HG03139 (cell line): ENCODE measurements around the gene NEDD9.

Source experiments
- ATAC-seq: cut with Tn5 transposase; IDR thresholded peaks from one replicate; pipeline ENCODE4 v1.9.1; 2021; ENCODE audit not compliant: unreplicated experiment

The NEDD9 gene

DNA sequence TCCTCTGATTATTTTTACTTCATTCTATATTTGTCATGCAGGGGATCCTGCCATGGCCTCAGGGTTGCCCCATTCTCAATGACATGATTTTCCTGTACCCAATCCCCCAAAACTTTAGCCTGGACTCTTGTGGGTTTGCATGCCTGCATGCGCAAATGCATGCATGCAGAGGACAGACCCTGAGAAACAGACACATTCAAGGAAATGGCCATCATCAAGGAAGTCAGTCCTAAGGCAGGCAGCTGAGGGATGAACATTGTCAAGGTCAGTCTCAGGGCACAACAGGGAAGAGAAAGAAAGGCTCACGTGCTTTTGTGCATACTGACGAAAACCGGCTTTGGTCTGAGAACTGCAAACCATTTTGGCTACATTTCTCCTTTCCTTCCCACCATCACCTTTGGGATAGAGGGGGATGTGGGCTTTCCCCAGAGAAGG lies 13.1 kb downstream of the NEDD9 start:
- ATAC-seq, result no peak

DNA sequence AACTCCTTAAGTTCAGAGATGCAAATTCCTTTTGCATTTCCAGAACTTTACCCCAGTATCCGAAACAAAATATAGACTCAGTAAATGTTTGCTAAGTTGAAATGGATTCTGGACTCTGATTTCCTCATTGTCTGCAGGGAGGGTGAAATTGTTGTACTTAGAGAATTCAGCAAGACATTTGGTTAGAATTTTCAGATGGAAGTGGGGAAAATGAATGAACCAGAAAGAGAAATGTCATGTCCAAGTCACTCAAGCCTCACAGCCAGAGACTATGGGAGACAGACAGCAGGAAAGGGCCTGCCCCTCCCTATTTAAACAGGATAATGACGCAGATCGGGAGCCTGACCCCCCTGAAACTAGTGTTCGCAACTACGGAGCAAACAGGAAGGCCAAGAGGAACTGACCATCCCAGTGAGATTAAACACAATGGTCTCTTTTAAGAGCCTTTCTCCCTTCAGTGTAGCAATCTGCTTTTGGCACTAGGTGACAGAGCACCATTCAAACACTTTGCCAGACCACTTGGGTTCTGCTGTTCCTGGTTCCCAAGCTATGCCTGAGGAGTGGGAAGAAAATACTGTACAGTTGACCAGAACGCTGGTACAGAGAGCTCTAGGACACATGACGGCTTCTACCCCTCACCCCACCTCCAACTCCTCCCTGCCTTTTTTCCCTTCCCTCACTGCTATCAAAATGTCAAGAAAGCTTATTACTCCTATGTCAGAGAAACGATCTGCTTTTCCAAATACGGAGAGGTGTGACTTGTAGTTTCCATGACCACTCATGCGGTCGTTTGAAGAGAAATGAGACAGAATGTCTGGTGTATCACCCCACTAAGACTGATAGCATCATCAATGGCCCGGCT lies 13.7 kb downstream of the NEDD9 start:
- no peak for ATAC-seq

DNA sequence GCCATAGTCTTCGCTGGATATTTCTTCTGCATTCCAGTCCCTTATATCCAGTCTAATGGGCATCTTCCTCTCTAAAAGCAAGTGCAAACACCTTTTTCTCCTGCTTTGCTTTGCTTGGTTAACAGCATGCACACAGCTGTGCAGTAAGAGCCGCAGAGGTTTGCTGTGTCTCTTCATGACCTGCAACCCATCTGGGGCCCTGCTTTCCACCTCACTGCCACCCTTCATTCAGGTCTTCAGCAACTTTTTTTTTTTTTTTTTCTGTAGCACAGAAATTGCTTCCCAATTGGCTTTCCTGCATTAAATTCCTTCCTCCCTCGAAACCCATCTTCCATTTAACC lies 14.4 kb downstream of the NEDD9 start:
- no peak for ATAC-seq

GRCh38 chr6:11217360-11218101 lies 14.9 kb downstream of the NEDD9 start:
- ATAC-seq, result no peak

DNA sequence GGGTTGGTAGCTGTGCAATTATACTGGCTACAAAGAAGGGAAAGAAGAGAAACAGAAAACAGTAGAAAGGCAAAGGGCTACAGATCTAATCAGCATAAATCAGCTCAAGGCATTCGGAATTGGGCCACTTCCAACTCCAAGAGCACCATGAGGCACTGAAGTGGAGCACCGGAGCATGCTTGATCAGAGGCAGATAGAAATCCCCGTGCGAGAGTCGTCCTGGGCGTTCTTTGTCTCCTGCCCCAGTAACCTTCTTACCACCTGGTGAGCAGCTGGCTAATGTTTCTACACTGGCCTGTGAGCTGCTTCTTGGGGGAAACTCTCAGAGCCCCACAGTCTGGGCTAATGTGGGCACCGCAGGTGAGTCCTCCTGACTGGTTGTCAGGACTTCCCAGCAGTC lies 16.7 kb downstream of the NEDD9 start:
- no peak for ATAC-seq

GRCh38 chr6:11214901-11215300 lies 17.6 kb downstream of the NEDD9 start:
- no peak for ATAC-seq

DNA sequence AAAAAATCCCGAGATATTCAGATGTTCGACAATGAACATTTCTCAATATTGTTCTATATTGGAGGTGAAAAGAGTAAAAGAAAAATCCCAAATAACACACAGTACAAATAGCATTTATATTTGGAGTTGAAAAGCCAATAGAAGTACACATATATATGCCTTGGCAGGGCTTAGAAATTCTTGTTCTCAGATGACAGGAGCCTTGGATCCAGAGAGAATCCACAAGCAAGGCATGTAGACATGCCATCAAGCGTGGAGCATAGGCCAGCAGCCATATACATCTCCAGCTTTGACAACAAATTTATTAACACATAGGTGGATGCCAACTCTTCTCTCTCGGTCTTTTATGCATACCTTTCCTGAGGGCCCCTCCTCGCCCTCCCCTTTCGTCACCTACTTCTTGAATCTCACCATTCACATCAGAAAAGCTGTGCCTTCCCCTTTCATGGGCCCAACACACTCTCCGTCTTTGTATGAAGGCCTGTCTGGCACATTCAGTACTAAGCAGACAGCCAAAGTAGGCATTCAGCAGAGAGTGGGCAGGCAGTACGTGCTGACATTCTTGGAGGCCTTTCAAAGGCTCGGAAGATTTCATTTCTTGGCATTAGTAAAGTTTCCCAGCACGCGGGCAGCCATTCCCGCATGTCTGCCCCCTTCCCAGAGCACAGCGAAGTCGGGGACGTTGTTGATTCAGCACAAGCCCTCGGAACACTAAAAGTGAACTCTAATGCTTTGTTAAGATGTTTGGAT lies 18.2 kb downstream of the NEDD9 start:
- no peak for ATAC-seq

DNA sequence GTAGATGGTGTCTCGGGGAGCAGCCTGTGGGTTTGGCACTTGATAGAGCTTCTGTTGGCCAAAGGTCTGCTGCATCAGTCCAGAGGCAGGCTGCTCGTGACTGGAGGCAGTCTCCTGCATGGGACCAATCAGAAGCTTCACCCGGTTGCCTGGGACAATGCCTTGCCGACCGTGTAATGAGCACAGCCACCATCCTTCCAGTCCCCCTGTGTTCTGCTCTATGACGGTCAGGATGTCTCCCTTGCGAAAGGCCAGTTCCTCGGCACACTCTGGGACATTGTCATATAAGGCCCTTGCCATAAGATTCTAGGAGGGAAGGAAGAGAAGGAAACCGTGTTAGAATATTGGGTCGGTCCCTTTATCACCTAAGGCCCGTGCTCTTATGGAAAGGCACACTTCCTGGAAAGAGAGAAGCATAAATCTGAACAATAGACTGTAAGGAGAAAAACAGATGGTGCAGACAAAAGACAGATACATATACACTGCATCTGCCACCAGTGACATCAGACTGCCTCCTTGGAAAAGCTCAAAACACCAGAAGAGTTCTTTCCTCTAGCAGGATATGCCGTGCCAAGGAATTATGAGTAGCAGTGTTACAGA lies 18.9 kb downstream of the NEDD9 start:
- no peak for ATAC-seq

DNA sequence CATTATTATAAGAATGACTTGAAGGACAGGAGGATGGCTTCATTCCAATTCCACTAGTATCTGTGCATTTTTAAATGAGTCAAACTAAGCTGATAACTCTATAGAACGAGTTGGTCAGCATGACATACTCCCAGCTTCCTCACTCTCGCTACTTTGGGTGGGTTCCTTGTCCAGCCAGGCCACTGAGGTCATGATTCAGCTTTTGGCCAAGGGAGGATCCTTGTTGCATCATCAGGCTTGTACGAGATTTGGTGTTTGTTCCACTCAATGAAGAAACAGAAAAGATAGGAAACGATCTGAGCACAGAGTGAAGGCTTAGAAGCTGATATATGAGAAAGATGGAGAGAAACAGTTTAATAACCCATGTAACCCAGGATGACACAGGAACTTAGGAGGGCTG lies 19.8 kb downstream of the NEDD9 start:
- no peak for ATAC-seq

DNA sequence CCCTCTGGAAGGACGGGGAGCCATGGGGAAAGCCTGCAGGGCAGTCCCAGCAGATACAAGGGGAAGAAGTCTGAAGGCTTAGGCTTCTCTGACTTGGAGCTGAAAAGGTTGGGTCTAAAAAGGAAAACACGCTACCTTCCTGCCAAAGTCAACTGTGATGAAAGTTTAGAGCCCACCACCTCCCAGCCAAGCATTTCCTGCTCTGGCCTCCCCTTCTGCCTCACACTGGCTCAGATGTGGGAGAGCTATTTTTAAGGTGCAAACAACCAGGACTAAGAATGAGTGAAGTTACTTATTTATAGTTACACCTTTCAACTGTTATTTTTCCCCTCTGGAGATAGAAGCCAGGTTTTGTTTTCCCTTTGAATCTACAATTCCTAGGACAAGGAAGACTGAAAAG lies 21.2 kb downstream of the NEDD9 start:
- ATAC-seq, result no peak

DNA sequence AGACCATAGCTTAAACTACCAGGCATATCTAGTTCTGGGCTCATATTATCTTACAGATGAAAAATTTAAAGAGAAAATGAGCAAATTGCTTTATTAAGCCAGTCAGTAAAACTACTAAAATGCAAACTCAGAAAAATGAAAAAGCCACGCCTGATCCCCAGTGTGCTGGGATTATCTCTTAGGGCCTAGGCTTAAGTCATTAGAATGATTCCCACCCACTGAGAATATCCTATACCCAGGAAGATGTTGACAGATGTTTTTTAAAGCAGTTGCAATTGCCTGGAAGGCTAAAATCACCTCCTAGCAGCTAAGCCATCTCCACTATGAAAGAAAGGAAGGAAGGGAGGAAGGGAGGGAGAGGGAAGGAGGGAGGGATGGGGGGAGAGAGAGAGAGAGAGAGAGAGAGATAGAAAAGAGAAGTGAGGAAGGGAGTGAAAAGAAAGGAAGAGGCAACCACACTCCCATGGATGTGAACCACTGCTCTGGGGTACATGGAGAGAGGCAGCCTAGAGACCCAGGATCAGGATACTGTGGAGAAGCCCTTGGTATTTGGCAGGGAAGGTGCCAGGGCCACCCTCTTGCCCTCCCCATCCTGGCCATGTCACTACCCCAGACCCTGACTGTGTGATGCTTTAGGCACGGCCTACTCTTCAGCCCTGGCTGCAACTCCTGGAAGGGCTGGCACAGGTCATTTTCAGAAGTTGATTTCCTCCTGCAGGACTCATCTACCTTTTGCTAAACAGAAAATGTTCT lies 21.9 kb downstream of the NEDD9 start:
- no peak for ATAC-seq

DNA sequence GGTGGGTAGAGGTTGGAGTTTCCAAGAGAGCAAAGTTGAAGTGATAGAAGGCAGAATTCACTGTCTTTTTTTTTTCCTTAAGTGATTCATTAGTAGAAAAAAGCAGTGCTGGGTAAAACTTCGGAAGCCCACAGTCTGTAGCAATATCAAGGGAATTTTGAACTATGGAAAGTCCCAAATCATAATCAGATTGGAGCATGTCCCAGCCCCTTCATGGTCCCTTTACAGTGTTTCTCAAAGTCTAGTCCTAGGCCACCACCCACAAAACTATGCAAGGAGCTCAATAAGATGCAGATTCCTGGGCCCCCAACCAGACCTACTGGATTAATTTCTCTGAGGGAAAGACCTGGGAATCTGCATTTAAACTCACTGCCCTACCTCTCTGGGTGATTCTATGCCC lies 22.6 kb downstream of the NEDD9 start:
- no peak for ATAC-seq

GRCh38 chr6:11209369-11209768 lies 23.1 kb downstream of the NEDD9 start:
- ATAC-seq, result no peak

- ATAC-seq, result no peak
Observed at GRCh38 chr6:11208854-11209253, 23.6 kb downstream of the NEDD9 start.

- no peak for ATAC-seq
Observed at GRCh38 chr6:11208267-11208666, 24.2 kb downstream of the NEDD9 start.

- no peak for ATAC-seq
Observed at GRCh38 chr6:11207199-11207968, 25.1 kb downstream of the NEDD9 start.

DNA sequence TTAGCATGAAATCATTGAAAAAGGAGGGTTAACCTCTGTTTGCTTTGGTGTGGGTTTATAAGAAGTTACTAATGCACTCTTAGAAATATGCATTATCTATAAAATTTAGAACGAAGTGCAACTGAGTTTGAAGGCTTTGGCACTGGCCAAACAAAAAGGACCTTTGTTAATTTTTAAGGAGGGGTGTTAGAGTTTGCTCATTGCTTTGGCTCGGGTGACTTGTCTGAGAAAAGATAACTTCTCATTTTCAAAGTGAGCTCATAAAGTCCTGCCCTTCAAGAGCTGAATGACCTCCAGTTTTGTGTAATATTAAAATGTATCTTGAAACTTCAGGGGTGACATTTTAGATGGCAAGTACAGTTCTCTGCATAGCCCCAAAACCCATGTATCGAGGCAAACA lies 25.9 kb downstream of the NEDD9 start:
- ATAC-seq, result no peak

- ATAC-seq, result no peak
Observed at GRCh38 chr6:11204794-11205366, 27.6 kb downstream of the NEDD9 start.

DNA sequence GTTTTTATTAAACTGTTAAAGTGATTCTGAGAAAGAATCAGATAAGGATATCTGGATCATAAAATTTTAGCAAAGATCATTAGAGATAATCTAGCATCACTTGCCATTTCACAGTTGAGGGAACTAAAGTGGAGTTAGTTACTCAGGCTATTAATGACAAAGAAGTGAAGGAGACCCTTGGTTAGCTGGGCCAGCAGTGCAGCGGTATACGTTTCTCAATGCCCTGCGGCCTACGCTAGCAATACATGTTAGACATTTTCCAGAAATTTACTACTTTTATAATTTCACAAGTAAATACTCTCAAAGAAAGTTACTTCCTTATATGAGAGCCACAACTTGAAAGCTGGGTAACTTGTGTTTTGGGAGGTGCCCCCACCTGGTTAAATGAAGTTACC lies 28.5 kb downstream of the NEDD9 start:
- ATAC-seq, result no peak
